Dendritic cell treated with granulocyte-macrophage colony-stimulating factor and Interleukin-4, amounts not matched to agents 40 ng/mL and 50 ng/mL, for 4 days (primary cell): ENCODE results near the gene UBE2Q1.

ENCODE experiments used
- H3K27ac Mint-ChIP-seq: one replicate; pipeline ENCODE4 v1.8.0; 2022; ENCODE audit warnings: mild to moderate bottlenecking, mixed read lengths
- H3K27me3 Mint-ChIP-seq: one replicate; pipeline ENCODE4 v1.8.0; 2022; ENCODE audit warnings: mild to moderate bottlenecking, mixed read lengths
- H3K36me3 Mint-ChIP-seq: one replicate; pipeline ENCODE4 v1.8.0; 2022; ENCODE audit warnings: low read depth, mixed read lengths
- H3K4me1 Mint-ChIP-seq: one replicate; pipeline ENCODE4 v1.8.0; 2022; ENCODE audit warnings: low read depth, mixed read lengths
- H3K4me3 Mint-ChIP-seq: one replicate; pipeline ENCODE4 v1.8.0; 2022; ENCODE audit warnings: mild to moderate bottlenecking, moderate library complexity, mixed read lengths
- H3K9me3 Mint-ChIP-seq: one replicate; pipeline ENCODE4 v1.8.0; 2022; ENCODE audit warnings: mixed read lengths
- intact Hi-C: fragments of 100-400 bp; cut with micrococcal nuclease; formaldehyde crosslinking; loops from one replicate; pipeline ENCODE4 v1.15.0; 2022

UBE2Q1 gene

DNA sequence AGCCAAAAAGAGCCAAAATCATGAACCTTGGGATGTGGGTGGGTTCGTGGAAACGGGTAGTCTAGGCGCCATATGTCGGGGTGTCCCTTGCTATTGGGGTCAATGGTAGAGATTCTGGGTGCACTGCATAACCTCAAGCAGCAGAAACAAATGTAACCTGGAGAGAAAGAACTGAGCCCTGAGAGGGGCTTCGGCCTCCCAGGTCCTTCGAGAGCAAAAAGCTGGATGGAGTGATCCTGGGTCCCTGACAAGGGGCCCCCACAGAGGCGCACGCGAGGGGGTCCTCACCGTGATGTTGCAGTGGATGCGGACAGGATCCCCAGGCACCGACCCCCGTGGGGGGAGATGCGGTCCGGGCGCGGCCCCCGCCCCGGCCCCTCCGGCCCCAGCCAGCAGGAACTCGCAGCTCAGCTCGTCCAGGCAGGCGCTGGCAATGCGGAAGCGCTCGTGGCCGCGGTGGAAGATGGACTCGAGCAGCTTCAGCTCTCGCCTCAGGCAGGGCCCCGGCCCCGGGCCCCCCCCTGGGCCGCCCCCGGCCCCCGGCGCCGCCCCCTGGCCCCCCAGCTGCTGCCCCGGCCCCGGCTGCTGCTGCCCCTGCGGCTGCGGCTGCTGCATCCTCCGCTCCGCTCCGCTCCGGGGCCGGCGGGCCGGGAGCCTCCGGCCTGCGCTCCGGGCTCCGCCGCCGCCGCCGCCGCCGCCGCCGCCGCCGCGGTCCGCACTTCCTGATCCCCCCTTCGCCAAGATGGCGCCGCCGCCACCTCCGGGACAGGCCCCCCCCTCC is at the start of gene UBE2Q1:
Gene UBE2Q1 (minus strand): TSS at position 724 of the 781 bp plus-strand sequence. CDS start 109 bp downstream, at position 615.
- Mint-ChIP-seq H3K27me3 (peaks cover under 1% of the 10 kb centered on the region), H3K4me3 (peak within 1 kb of the TSS; percentile 96), H3K36me3 (peaks cover 47% of the 10 kb centered on the region), H3K27ac (peak within 1 kb of the TSS; percentile 92), H3K4me1 (peaks cover 35% of the 10 kb centered on the region), H3K9me3 (no peaks in the 10 kb centered on the region)
- intact Hi-C loops: loop anchor here (2.0 kb wide), 2 partner anchors 321 to 379 kb away; partner anchors contain the start of gene PMVK

DNA sequence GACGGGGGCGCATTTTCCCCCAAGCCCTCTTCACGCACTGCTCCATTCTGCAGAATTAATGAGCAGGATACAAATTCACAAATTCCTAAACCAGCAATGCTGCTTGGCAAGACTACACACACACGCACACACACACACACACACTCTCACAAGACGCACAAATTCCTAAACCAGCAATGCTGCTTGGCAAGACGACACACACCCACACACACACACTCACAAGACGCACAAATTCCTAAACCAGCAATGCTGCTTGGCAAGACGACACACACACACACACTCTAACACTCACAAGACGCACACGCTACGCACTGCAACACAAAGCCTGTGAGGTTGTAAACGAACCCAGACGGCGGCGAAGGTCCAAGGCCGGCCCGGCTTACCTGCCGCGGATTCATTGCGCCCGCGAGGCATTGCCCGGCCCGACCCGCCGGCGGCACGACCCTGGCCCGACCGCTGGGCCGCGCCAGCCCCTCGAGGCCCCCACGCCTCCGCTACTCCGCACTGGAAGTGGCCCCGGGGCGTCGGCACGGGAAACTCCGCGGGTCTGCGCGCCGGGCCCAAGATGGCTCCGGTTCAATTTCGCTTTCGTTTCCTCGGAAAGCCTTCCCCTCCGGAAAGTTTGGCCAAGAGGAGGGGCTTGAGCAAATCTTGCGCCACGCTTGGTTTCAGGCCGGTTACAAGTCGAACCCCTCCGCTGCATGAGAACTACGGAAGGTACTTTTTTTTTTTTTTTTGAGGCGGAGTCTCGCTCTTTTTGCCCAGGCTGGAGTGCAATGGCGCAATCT is 49.3 kb upstream of the UBE2Q1 start, which contains the start of gene ADAR:
Gene ADAR (minus strand): TSS at position 578 of the 788 bp plus-strand sequence. CDS start 180 bp downstream, at position 398.
- H3K4me1 Mint-ChIP-seq: peaks cover 75% of the 10 kb centered on the region

DNA sequence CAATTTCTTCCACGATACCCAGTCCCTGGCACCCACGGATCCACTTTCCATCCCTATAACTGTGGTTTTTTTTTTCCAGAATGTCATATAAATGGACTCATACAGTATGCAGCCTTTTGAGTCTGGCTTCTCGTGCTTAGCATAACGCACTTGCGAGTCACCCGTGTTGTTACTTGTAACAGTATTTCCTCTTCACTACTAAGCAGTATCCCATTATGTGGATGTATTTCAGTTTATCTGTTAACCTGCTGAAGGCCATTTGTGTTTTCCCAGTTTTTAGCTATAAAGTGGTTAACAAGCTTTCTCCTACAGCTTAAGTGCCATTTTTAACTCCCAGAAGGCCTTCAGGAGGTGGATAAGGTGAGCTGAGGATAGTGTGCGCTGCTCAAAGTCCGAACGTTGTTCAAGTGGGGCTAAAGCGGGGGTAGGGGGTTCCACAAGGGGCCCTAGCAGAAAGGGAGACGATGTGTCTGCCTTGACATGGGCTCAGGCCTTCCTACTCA is 48.7 kb upstream of the UBE2Q1 start:
- Mint-ChIP-seq H3K27me3 (no peaks in the 10 kb centered on the region), H3K4me1 (peaks cover 78% of the 10 kb centered on the region), H3K27ac (peak overlapping the region; percentile 97), H3K4me3 (peak overlapping the region; percentile 95), H3K9me3 (no peaks in the 10 kb centered on the region), H3K36me3 (peaks cover 45% of the 10 kb centered on the region)
- intact Hi-C loops: no loop called here

More for the DNA sequence above, 49.3 kb upstream of the UBE2Q1 start, which contains the start of gene ADAR:
- intact Hi-C loops: no loop called here
- peaks cover 40% of the 10 kb centered on the region for H3K36me3 Mint-ChIP-seq
- peak within 1 kb of the TSS; percentile 95 for H3K4me3 Mint-ChIP-seq
- peak within 1 kb of the TSS; percentile 97 for H3K27ac Mint-ChIP-seq
- H3K9me3 Mint-ChIP-seq: no peaks in the 10 kb centered on the region
- H3K27me3 Mint-ChIP-seq: no peaks in the 10 kb centered on the region

DNA sequence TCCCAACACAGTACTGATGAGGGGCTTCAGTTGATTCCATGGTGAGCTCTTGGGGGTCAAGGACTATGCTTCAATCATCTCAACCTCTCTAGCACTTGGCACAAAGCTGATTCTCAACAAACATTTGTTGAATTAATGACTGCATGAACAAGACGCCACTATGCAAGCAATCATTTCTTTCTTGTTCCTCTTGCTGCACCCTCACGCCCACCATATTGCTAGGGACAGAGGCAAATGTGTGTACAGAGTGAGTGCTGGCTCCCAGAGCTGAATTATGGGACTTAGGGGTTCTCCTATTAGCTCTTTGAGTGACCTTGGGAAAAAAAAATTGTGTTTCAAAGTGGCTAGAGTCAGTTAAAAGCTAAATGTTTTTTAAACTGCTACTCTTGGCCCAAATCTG is 47.1 kb upstream of the UBE2Q1 start:
- H3K27me3 Mint-ChIP-seq: no peaks in the 10 kb centered on the region
- peaks cover 62% of the 10 kb centered on the region for H3K36me3 Mint-ChIP-seq
- no peaks in the 10 kb centered on the region for H3K9me3 Mint-ChIP-seq
- H3K4me3 Mint-ChIP-seq: no peak overlapping the region
- H3K27ac Mint-ChIP-seq: peak overlapping the region; percentile 9
- intact Hi-C loops: no loop called here
- H3K4me1 Mint-ChIP-seq: peaks cover 74% of the 10 kb centered on the region

DNA sequence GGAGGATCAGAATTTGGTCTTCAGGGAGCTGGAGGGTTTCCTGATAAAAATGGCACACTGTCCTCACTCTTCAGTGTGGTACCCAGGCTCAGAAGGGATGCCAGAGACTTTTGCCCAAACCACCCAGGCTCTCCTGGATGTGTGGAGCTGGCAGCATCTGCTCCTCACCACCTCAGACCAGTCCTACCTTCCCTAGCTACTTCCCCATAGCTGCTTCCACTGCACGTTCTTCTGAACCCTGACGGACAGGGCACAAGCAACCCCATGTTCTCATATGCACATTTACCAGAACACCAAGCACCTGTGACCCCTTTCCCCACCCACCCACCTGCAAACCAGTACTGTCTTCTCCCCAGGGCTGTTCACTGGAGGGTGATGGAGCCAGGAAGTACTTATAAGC is 44.9 kb upstream of the UBE2Q1 start:
- Mint-ChIP-seq H3K27me3 (no peaks in the 10 kb centered on the region), H3K27ac (peak overlapping the region; percentile 26), H3K36me3 (peaks cover 84% of the 10 kb centered on the region), H3K4me3 (no peak overlapping the region), H3K9me3 (no peaks in the 10 kb centered on the region), H3K4me1 (peaks cover 70% of the 10 kb centered on the region)
- intact Hi-C loops: no loop called here

DNA sequence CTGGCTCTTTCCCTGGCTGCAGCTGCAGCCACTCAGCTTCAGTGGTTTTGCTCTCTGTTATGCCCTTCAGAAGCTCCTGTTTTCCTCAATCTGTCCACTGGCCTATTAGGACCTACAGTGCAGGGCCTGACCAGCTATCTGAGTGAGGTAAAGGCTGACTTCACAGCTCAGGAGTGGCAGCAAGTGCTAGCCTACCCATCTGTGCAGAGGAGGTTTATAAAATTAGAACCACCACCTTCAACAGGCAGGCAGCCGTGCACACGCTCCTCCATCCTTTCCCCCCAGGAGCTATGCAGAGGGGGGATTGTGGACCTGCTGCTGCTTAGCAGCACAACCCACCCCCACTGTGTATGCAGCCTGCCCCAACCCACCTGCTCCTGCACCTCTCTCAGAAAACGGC is 41.2 kb upstream of the UBE2Q1 start:
- Mint-ChIP-seq H3K4me1 (peaks cover 52% of the 10 kb centered on the region), H3K36me3 (peaks cover 94% of the 10 kb centered on the region), H3K4me3 (no peak overlapping the region), H3K27ac (no peak overlapping the region), H3K9me3 (no peaks in the 10 kb centered on the region), H3K27me3 (no peaks in the 10 kb centered on the region)
- intact Hi-C loops: no loop called here

DNA sequence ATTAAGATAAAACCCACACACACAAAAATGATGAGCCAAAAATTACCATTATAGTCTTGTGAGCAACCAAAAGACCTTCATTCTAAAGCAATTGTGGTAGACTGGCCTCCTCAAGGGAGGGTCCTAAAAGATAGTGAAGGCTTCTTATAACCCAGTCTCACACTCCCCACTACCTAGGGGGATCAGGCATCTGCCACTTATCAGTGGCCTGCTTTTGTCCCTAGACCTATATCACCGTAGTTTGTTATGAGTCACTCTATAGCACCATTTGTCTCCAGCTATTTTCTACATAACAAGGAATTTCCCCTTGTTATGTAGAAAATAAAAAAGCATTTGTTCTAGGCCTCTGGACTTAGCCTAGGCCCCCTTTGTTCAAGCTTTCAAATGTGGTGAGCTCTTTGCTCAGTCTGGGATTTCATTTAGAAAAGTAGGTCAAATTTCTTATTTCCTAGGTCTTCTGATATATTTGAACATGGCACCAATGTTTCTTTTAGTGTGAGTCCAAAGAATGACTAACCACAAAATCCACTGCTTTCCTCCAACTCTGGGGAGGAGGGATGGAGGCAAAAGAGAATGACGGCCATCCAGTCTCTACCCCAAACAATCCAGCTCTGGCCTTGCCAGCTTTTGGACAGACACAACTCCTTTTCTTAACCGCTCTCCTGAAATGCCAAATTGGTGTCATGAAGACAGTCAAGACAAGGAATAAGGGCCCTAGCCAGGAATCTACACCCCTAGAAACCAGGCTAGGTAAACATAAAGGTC is 40.6 kb upstream of the UBE2Q1 start:
- intact Hi-C loops: no loop called here
- H3K36me3 Mint-ChIP-seq: peaks cover 94% of the 10 kb centered on the region
- H3K4me1 Mint-ChIP-seq: peaks cover 46% of the 10 kb centered on the region

DNA sequence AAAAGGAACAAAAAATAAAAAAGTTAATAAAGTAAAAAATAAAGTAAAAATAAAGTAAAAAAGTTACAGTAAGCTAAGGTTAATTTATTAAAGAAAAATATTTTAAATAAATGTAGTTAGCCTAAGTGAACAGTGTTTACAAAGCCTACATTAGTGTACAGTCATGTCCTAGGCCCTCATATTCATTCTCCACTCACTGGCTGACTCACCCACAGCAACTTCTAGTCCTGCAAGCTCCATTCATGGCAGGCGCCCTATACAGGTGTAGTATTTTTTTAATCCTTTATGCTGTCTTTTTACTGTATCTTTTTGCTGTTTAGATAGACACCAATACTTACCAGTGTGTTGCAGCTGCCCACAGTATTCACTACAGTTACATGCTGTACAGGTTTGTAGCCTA is 37.2 kb upstream of the UBE2Q1 start:
- Mint-ChIP-seq H3K27ac (no peak overlapping the region), H3K36me3 (peaks cover 95% of the 10 kb centered on the region), H3K4me1 (peaks cover 19% of the 10 kb centered on the region), H3K27me3 (no peaks in the 10 kb centered on the region), H3K9me3 (no peaks in the 10 kb centered on the region), H3K4me3 (no peak overlapping the region)
- intact Hi-C loops: no loop called here

More for the DNA sequence above, 40.6 kb upstream of the UBE2Q1 start:
- H3K4me3 Mint-ChIP-seq: no peak overlapping the region
- H3K9me3 Mint-ChIP-seq: no peaks in the 10 kb centered on the region
- no peak overlapping the region for H3K27ac Mint-ChIP-seq
- no peaks in the 10 kb centered on the region for H3K27me3 Mint-ChIP-seq

DNA sequence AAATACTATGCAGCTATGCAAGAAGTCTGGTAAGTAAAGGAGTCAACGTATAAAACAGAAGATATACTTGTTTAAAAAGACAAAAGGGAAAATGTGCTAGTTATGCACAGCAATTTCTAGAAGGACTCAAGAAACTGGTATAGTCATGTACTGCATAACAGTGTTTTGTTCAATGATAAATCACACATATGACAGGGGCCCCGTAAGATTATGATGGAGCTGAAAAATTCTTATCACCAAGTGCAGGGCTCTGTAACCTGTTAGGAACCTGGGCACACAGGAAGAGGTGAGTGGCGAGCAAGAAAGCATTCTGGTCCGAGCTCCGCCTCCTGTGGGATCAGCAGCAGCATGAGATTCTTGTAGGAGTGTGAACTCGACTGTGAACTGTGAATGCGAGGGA is 36.3 kb upstream of the UBE2Q1 start:
- H3K36me3 Mint-ChIP-seq: peaks cover 95% of the 10 kb centered on the region
- H3K27ac Mint-ChIP-seq: no peak overlapping the region
- H3K4me1 Mint-ChIP-seq: peaks cover 13% of the 10 kb centered on the region
- H3K27me3 Mint-ChIP-seq: no peaks in the 10 kb centered on the region
- H3K4me3 Mint-ChIP-seq: no peak overlapping the region
- intact Hi-C loops: no loop called here
- H3K9me3 Mint-ChIP-seq: no peaks in the 10 kb centered on the region

DNA sequence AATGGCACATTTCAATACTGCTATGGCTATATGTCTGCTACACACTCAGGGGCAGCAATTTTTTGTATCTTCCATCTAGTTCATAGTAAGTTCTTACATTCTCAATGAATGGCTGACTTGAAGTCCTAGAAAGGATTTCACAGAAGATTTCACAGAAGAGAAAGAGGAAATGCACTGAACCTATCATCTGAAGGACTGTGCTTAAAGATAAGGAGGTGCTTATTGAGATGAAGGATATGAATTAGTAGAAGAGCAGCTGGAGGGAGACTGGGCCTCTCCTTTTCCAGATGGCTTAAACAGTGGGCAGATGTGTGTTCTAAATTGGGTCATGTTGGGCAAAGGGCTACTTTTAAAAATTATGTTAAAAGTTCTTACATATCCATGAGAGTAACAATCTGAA is 34.9 kb upstream of the UBE2Q1 start:
- intact Hi-C loops: no loop called here
- Mint-ChIP-seq H3K4me3 (no peak overlapping the region), H3K4me1 (peaks cover 9% of the 10 kb centered on the region), H3K27me3 (no peaks in the 10 kb centered on the region), H3K9me3 (no peaks in the 10 kb centered on the region), H3K36me3 (peaks cover 95% of the 10 kb centered on the region), H3K27ac (no peak overlapping the region)

DNA sequence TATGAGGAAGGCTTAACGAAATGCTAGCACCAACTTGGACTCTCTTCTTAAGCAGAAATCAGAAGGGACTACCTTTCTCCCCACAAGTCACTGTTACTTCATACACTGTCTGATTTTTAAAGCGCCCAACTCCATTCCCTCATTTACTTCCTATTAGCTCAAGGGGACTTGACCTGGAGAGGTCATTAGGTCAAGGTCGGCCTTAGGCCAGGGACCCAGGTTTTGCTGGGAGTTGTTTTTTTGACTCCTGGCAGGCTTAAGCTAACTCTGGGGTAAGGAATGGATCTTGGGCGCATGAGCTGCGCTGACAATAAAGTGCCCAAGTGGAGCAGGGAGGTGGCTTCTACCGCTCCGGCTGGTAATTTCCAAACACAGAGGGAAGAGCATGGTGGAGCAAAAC is 32.7 kb upstream of the UBE2Q1 start:
- no peaks in the 10 kb centered on the region for H3K9me3 Mint-ChIP-seq

DNA sequence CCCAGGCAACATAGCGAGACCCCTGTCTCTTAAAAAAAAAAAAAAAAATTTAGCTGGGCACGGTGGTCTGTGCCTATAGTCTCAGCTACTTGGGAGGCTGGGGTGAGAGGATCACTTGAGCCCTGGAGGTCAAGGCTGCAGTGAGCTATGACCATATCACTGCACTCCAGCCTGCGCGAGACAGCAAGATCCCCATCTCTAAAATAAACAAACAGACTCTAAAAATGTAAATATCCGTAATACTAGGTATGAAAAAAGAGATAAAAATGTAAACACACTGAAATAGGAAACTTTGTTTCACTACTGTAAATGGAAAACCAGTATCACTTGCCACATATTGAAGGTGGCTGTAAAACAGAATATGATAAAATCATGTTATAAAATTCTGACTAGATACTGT is 32.3 kb upstream of the UBE2Q1 start:
- H3K27ac Mint-ChIP-seq: no peak overlapping the region
- H3K4me1 Mint-ChIP-seq: no peaks in the 10 kb centered on the region
- intact Hi-C loops: no loop called here
- H3K36me3 Mint-ChIP-seq: peaks cover 95% of the 10 kb centered on the region
- no peaks in the 10 kb centered on the region for H3K27me3 Mint-ChIP-seq
- H3K4me3 Mint-ChIP-seq: no peak overlapping the region
- H3K9me3 Mint-ChIP-seq: no peaks in the 10 kb centered on the region

More for the DNA sequence above, 32.7 kb upstream of the UBE2Q1 start:
- intact Hi-C loops: no loop called here
- no peaks in the 10 kb centered on the region for H3K27me3 Mint-ChIP-seq
- H3K27ac Mint-ChIP-seq: no peak overlapping the region
- H3K4me3 Mint-ChIP-seq: no peak overlapping the region
- H3K4me1 Mint-ChIP-seq: no peaks in the 10 kb centered on the region
- peaks cover 95% of the 10 kb centered on the region for H3K36me3 Mint-ChIP-seq

DNA sequence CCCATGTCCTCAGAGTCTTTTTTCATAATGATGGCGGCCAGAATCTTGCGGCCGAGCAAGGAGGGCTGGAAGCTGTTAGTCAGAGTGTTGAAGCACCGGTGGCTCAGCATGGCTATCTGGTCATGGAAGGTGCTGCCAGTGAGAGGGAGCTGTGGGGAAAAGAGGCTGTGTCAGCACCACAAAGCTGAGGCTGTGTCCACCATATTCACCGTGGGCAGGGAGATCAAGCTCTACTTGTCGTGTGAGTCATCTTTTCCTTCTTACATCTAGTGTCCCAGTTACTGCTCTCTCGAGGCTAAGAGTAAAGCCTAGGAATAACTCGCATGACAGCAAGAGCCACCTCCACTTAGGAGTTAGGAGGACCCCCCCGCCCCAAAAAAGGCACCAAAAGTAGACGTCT is 31.3 kb upstream of the UBE2Q1 start:
- H3K27ac Mint-ChIP-seq: no peak overlapping the region
- H3K36me3 Mint-ChIP-seq: peaks cover 100% of the 10 kb centered on the region
- intact Hi-C loops: no loop called here
- no peaks in the 10 kb centered on the region for H3K9me3 Mint-ChIP-seq
- no peaks in the 10 kb centered on the region for H3K4me1 Mint-ChIP-seq
- H3K27me3 Mint-ChIP-seq: no peaks in the 10 kb centered on the region
- no peak overlapping the region for H3K4me3 Mint-ChIP-seq
